Spleen (tissue), 7 donors: ENCODE data around the gene ACOX2.

Experiments used
- CTCF ChIP-seq, 11 experiments: fragments of 200-600 bp in 7 of 11; fragments of 450-650 bp in 4 of 11; sonication (generic) in 4 of 11; IDR thresholded peaks in 8 of 11; conservative IDR thresholded peaks in 3 of 11; 1 replicate in 7 of 11; 2 replicates in 4 of 11; pipeline versions ENCODE4 v1.4.0 to v1.8.0; 2016 to 2021; ENCODE audit warnings: antibody characterized with exemption in 11 of 11, inconsistent platforms in 4 of 11, mild to moderate bottlenecking in 1 of 11
- POLR2A ChIP-seq, 3 donors: fragments of 450-650 bp; IDR thresholded peaks; one replicate each; pipeline ENCODE4 v1.5.1; 2017; ENCODE audit warnings: antibody characterized with exemption in 3 of 3, mild to moderate bottlenecking in 1 of 3
- donor health status: DM: no; HTN: no; CAD: no; lungs with moderate emphysema.
- donor health status: DM: no; HTN: no; CAD: no.
- donor health status: DM: no; HTN: no; CAD: no.

GRCh38 chr3:58528629-58529028 lies 8.4 kb downstream of the ACOX2 start:
- TF ChIP-seq CTCF (IDR thresholded peaks at IDR 0.05 in 8 of 11, conservative IDR thresholded peaks at IDR 0.05 in 3 of 11) (no peak), POLR2A (IDR thresholded peaks at IDR 0.05) (no peak)
